Gastroesophageal sphincter (tissue), 3 donors: ENCODE data around the gene GAS2L3.

Experiments
- CTCF ChIP-seq, 4 experiments: fragments of 200-600 bp in 2 of 4; fragments of 450-650 bp in 2 of 4; sonication (generic) in 1 of 4; IDR thresholded peaks; one replicate each; pipeline ENCODE4 v1.5.1; 2017 to 2019; ENCODE audit warnings: antibody characterized with exemption in 4 of 4, mild to moderate bottlenecking in 2 of 4, moderate library complexity in 2 of 4
- EP300 ChIP-seq: sonication (generic); formaldehyde crosslinking; IDR thresholded peaks from one replicate; pipeline ENCODE4 v1.6.1; 2017; ENCODE audit warnings: antibody characterized with exemption, mild to moderate bottlenecking
- POLR2AphosphoS5 ChIP-seq: sonication (generic); formaldehyde crosslinking; IDR thresholded peaks from one replicate; pipeline ENCODE4 v1.6.1; 2017; ENCODE audit warnings: antibody characterized with exemption

- TF ChIP-seq CTCF (IDR thresholded peaks at IDR 0.05) (no peak), EP300 (no peak), POLR2AphosphoS5 (no peak)
Measured at GRCh38 chr12:100528471-100529127, 44.9 kb upstream of the GAS2L3 start.
